Smooth muscle cell (in vitro differentiated cells): ENCODE measurements around the gene GUCA1A. TPM values are rescaled to one million over a fixed set of nuclear protein-coding genes. Genes with fewer than 3 reads are reported as not detected.

Experiments
- DNase-seq: peaks from one replicate; lab custom pipeline; 2025; ENCODE audit not compliant: unreplicated experiment; lab: John Stamatoyannopoulos, UW
- H2AFZ ChIP-seq: fragments of 200-600 bp; sonication (generic); 2 replicates; pipeline ENCODE4 v1.6.0; 2016; ENCODE audit warnings: antibody characterized with exemption, low read depth, mild to moderate bottlenecking
- H3F3A ChIP-seq: fragments of 200-600 bp; sonication (generic); 2 replicates; pipeline ENCODE4 v1.6.0; 2017; ENCODE audit warnings: antibody characterized with exemption, low read depth
- H3K27ac ChIP-seq: fragments of 200-600 bp; sonication (generic); 2 replicates; pipeline ENCODE4 v1.5.1; 2016; ENCODE audit warnings: low read depth, mild to moderate bottlenecking
- H3K27me3 ChIP-seq: fragments of 200-600 bp; sonication (generic); 2 replicates; pipeline ENCODE4 v1.6.1; 2016; ENCODE audit warnings: low read depth, mild to moderate bottlenecking
- H3K36me3 ChIP-seq: fragments of 200-600 bp; sonication (generic); 2 replicates; pipeline ENCODE4 v1.5.1; 2016; ENCODE audit warnings: low read depth
- H3K4me1 ChIP-seq: fragments of 200-600 bp; sonication (generic); 2 replicates; pipeline ENCODE4 v1.5.1; 2016; ENCODE audit warnings: low read depth
- H3K4me2 ChIP-seq: fragments of 200-600 bp; sonication (generic); 2 replicates; pipeline ENCODE4 v1.6.0; 2016; ENCODE audit warnings: mild to moderate bottlenecking
- H3K4me3 ChIP-seq: fragments of 200-600 bp; sonication (generic); 2 replicates; pipeline ENCODE4 v1.5.1; 2016; ENCODE audit warnings: mild to moderate bottlenecking
- H3K79me2 ChIP-seq: fragments of 200-600 bp; sonication (generic); 2 replicates; pipeline ENCODE4 v1.6.0; 2016; ENCODE audit warnings: low read depth, mild to moderate bottlenecking
- H3K9ac ChIP-seq: fragments of 200-600 bp; sonication (generic); 2 replicates; pipeline ENCODE4 v1.6.0; 2016; ENCODE audit warnings: low read depth
- H3K9me3 ChIP-seq: fragments of 200-600 bp; sonication (generic); replicated peaks from 2 replicates; pipeline ENCODE4 v1.5.1; 2016; ENCODE audit warnings: low read depth
- H4K20me1 ChIP-seq: fragments of 200-600 bp; sonication (generic); 2 replicates; pipeline ENCODE4 v1.6.0; 2016; ENCODE audit warnings: low read depth
- WGBS: methylation state at CpG from one replicate; pipeline ENCODE4 v1.1.7; 2016; ENCODE audit warnings: low lambda C conversion rate; 5-methylcytosine and 5-hydroxymethylcytosine counted together
- polyA plus RNA-seq: library from polyadenylated mRNA; unstranded; fragments of >200 nt; fragmentation: Nextera tagmentation; extraction: Ambion mirVana; gene quantifications from 2 replicates; pipeline ENCODE4 v1.2.1, GENCODE V29; 2016
- total RNA-seq: library from RNA; depleted of rRNA; stranded (reverse); fragments of >200 nt; gene quantifications from 2 replicates; pipeline ENCODE4 v1.2.3, GENCODE V29; 2014
- TF ChIP-seq, protein P1 (sequence below): fragments of 200-600 bp; sonication (generic); IDR thresholded peaks from 2 replicates; pipeline ENCODE4 v1.5.1; 2017; ENCODE audit warnings: borderline replicate concordance, mild to moderate bottlenecking, antibody characterized with exemption; ENCODE audit not compliant: insufficient read depth, poor library complexity, severe bottlenecking

Gene GUCA1A
- total and polyA plus RNA-seq, 2 experiments from 2014 or later = 1.6 to 7.2 TPM

DNA sequence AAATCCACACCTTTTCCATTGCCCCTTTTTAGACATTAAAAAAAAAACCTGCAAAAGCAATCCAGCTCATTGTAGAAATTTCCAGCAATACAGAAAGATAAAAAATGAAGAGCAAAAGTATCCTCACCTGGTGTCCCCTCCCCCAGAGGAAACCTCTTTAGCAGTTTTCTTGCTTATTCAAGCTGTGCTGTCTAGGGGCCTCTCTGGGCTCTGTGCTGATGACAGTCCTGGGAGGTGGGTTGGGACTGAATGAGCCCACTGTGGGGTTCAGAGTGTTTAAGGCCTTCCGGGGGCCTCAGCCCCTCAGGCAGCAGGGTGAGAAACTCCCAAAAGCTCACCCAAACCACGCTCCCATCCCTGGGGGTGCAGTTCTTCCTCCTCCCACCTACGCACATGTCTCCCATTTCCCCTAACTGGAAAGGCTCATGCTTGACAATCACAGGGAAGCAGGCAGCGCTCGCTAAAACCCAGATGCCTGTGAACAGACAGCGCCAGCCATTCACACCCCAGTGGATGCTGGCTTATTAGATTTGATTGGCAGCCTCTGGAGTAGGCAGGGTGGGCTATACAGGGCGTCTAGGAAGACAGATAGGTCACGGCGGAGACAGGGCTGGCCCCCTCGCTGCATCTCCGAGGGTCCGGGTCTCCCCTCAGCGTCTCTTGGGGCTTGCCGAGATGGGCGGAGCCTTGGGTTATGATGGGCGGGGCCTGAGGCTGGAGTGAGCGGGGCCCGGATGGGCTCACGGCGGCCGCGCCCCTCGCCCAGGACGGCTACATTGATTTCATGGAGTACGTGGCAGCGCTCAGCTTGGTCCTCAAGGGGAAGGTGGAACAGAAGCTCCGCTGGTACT lies 4.6 kb downstream of the GUCA1A start:
- no peaks in the 10 kb centered on the region for H3F3A ChIP-seq
- peak overlapping the region; percentile 52 for H2AFZ ChIP-seq
- DNase-seq = no peak
- H3K4me3 ChIP-seq = peak overlapping the region; percentile 25
- H3K27ac ChIP-seq = no peak overlapping the region
- H3K79me2 ChIP-seq = no peaks in the 10 kb centered on the region
- WGBS = 11% methylated on average over 26 of the region's 27 CpGs
- no peak overlapping the region for H3K9ac ChIP-seq
- H3K9me3 ChIP-seq = no peaks in the 10 kb centered on the region
- no peaks in the 10 kb centered on the region for H4K20me1 ChIP-seq
- H3K27me3 ChIP-seq = no peaks in the 10 kb centered on the region
- H3K4me1 ChIP-seq = no peaks in the 10 kb centered on the region
- TF ChIP-seq, protein P1, sequence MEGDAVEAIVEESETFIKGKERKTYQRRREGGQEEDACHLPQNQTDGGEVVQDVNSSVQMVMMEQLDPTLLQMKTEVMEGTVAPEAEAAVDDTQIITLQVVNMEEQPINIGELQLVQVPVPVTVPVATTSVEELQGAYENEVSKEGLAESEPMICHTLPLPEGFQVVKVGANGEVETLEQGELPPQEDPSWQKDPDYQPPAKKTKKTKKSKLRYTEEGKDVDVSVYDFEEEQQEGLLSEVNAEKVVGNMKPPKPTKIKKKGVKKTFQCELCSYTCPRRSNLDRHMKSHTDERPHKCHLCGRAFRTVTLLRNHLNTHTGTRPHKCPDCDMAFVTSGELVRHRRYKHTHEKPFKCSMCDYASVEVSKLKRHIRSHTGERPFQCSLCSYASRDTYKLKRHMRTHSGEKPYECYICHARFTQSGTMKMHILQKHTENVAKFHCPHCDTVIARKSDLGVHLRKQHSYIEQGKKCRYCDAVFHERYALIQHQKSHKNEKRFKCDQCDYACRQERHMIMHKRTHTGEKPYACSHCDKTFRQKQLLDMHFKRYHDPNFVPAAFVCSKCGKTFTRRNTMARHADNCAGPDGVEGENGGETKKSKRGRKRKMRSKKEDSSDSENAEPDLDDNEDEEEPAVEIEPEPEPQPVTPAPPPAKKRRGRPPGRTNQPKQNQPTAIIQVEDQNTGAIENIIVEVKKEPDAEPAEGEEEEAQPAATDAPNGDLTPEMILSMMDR = no peak
- H3K36me3 ChIP-seq = no peaks in the 10 kb centered on the region
- H3K4me2 ChIP-seq = peak overlapping the region; percentile 64

DNA sequence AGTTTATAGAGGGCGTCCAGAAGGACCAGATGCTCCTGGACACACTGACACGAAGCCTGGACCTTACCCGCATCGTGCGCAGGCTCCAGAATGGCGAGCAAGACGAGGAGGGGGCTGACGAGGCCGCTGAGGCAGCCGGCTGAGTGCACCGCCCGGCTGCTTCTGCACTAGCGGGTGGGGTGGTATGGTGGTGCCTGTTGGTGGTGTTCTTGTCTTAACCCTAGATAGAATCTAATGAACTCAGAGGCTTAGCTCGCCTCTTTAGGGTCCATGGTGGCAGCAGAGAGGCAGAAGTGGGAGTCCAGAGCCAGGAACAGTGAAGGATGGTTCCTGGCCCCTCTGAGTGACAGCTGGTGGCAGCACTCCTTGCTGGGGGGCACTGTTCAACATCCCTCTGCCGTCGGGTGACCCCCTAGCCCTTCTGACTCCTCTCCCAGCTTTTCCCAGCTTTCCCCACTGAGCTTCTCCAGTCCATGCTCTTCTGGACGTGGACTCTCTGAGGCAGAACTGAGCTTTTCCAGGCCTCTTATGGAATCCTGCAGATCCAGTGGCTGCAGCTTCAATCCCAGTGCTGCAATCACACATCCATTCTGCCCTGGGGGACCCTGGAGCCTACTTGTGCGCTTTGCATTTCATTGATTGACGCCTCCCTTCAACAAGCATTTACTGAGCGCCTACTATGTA lies 6.2 kb downstream of the GUCA1A start:
- no peaks in the 10 kb centered on the region for H3K4me1 ChIP-seq
- no peak overlapping the region for H3K27ac ChIP-seq
- no peaks in the 10 kb centered on the region for H3K27me3 ChIP-seq
- H3K9ac ChIP-seq = no peak overlapping the region
- WGBS = 88% methylated on average over 20 of the region's 20 CpGs
- no peak overlapping the region for H3K4me2 ChIP-seq
- TF ChIP-seq, protein P1 = no peak
- H3K4me3 ChIP-seq = no peak overlapping the region
- no peaks in the 10 kb centered on the region for H3F3A ChIP-seq
- no peaks in the 10 kb centered on the region for H3K79me2 ChIP-seq
- H4K20me1 ChIP-seq = no peaks in the 10 kb centered on the region
- no peaks in the 10 kb centered on the region for H3K36me3 ChIP-seq
- no peak for DNase-seq
- H2AFZ ChIP-seq = no peak overlapping the region
- H3K9me3 ChIP-seq = no peaks in the 10 kb centered on the region

DNA sequence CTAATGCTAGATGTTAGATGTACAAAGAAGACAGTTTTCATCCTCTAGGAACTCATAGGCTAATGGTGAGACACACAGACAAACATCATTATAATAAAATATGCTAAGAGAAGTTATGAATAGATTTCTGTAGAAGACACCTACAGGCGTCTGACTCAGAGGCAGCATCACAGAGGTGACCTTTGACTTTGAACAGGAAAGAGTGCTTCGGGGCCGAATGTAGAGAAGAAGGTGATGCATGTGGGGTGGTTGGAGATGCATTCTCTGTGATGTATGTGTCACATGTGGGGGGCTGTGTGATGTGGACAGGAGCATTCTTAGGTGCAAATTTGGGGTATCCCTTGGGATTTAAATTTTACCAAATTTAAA lies 6.8 kb downstream of the GUCA1A start:
- Histone ChIP-seq H2AFZ (no peak overlapping the region), H3K4me2 (no peak overlapping the region), H3K27me3 (no peaks in the 10 kb centered on the region), H3K27ac (no peak overlapping the region), H3K9ac (no peak overlapping the region), H3K4me1 (no peaks in the 10 kb centered on the region), H4K20me1 (no peaks in the 10 kb centered on the region), H3K79me2 (no peaks in the 10 kb centered on the region), H3K36me3 (no peaks in the 10 kb centered on the region), H3K4me3 (no peak overlapping the region), H3K9me3 (no peaks in the 10 kb centered on the region), H3F3A (no peaks in the 10 kb centered on the region)
- DNase-seq = no peak
- TF ChIP-seq, protein P1 = no peak
- 79% methylated on average over 3 of the region's 3 CpGs for WGBS
